GM19395 (cell line): ENCODE data around the gene KATNB1.

Experiments used
- ATAC-seq: cut with Tn5 transposase; IDR thresholded peaks from one replicate; pipeline ENCODE4 v1.9.1; 2021; ENCODE audit warnings: mild to moderate bottlenecking, moderate library complexity; ENCODE audit not compliant: unreplicated experiment

KATNB1 gene, protein sequence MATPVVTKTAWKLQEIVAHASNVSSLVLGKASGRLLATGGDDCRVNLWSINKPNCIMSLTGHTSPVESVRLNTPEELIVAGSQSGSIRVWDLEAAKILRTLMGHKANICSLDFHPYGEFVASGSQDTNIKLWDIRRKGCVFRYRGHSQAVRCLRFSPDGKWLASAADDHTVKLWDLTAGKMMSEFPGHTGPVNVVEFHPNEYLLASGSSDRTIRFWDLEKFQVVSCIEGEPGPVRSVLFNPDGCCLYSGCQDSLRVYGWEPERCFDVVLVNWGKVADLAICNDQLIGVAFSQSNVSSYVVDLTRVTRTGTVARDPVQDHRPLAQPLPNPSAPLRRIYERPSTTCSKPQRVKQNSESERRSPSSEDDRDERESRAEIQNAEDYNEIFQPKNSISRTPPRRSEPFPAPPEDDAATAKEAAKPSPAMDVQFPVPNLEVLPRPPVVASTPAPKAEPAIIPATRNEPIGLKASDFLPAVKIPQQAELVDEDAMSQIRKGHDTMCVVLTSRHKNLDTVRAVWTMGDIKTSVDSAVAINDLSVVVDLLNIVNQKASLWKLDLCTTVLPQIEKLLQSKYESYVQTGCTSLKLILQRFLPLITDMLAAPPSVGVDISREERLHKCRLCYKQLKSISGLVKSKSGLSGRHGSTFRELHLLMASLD

DNA sequence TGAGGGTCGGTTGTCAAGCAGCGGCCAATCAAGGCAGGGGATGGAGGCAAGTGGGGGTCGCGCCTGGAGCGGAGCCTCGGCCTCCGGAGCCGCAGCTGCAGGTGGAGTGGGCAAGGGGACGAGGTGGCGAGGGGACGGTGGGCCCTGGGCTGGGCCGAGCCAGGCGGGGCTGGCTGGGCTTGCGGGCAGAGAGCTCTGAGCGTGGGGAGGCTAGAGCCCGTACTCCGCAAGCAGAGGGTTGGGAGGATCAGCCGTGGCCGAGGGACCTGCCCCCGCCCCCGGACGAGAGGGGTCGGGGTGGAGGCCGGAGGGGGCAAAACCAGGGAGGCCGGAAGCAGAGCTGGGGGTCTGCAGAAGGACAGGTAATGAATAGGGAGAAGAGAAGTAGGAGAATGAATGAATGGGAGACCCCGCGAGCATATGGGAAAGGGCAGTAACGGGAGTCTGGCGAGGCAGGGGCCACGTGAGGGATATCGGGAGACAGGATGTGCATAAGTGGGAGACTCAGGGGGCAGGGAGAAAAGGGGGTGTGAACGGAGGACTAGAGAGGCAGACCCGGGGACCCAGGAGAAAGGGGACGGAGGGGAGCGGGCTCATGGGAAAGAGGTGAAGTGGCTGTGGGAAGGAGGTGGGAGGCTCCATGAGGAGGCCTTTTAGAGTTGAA is at the start of gene KATNB1:
Gene KATNB1, plus strand, starts transcription at position 16 of the 664 bp plus-strand sequence. CDS start 1,474 bp downstream, outside the sequence.
- ATAC-seq, result peak; percentile 22

DNA sequence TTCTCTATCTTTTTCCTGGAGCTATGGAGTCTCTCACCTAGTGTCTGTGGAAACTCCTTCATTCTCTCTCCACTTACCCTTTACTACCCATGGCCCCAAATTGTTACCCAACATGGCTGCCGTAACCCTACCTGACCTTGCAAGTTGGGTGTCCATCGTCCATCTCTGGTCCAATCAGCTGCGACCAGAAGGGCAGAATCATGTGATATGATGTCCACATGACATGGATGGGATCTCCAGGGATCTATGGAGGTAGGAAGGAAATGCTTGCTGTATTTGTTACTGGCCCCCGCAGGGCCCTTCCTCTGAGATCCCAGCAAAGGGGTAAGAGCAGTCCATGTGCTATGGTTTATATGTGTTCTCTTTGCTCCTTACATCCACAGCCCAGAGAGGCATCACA is 49.0 kb upstream of the KATNB1 start:
- no peak for ATAC-seq

DNA sequence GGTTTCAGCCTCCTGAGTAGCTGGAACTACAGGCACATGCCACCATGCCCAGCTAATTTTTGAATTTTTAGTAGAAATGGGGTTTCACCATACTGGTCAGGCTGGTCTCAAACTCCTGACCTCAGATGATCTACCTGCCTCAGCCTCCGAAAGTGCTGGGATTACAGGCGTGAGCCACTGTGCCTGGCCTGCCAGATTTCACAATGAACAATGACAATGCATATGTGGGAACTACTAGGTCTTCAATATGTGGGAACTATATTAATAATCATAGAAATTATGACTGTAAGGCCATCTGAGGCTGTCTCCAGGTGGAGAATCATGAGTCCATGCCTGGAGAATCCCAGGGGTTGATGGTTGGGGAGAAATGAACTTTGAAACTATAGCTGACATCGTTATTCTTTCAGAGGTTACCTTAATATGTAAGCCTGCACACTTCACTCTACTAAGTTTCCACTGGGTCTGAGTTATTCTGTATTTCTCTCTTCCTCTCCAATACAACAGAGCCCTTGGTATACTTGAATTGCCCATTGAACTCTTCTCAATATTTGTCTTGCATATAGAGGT is 48.1 kb upstream of the KATNB1 start:
- no peak for ATAC-seq

DNA sequence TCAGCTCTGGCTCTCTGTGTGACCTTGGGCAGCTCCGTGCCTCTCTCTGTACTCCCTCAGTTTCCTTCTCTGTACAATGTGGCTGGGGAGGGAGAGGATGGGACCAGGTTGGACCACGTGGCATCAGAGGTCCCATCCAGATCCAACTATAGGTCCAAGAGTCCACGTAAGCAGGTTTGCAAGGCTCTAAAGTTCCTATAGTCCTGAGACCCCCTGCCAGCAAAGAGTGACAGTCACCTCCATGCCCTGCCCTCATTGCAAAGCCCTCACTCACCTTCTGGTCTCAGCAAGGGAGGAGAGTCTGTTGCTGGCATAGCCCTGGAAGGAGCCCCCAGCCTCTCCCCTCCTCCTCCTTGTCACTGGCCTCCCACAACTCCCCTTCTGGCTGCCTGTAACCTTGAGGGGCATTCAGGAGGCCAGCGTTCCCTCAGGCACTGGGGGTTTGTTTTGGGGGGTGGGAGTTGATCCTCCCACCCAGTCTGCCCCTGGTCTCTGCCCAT is 47.0 kb upstream of the KATNB1 start:
- no peak for ATAC-seq

DNA sequence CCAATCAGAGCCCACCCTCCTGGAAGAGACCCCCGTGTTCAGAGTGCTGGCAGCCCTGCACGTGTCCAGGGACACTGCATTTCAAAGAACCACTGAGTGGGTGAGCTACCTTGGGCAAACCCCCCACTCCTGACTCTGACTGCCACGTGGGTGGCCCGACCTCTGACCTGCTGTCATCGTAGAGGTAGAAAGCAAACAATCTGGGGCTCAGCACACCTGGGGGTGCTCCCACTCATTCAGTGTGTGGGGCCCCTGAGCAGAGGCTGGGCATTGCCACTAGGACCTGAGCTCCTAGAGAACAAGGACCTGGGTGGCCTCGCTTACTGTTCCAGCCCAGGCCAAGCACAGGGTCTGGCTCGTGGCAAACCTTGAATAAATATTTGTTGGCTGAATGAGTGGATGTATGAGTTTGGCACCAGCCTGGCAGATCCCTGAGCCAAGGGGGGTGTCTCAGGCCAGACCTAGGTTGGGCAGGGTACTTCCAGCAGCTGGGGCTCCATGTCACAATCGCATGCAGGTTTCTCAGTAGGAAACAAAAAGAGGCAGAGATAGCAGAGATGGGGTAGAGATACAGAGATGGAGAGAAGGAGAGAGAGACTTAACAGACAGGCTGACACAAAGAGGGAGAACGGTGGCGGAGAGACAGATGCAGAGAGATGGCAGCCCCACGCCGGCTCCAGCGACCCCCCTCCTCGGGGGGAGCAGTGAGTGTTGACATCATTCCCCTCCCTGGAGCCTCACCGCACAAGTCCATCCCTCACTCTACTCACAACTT is 46.4 kb upstream of the KATNB1 start:
- no peak for ATAC-seq

DNA sequence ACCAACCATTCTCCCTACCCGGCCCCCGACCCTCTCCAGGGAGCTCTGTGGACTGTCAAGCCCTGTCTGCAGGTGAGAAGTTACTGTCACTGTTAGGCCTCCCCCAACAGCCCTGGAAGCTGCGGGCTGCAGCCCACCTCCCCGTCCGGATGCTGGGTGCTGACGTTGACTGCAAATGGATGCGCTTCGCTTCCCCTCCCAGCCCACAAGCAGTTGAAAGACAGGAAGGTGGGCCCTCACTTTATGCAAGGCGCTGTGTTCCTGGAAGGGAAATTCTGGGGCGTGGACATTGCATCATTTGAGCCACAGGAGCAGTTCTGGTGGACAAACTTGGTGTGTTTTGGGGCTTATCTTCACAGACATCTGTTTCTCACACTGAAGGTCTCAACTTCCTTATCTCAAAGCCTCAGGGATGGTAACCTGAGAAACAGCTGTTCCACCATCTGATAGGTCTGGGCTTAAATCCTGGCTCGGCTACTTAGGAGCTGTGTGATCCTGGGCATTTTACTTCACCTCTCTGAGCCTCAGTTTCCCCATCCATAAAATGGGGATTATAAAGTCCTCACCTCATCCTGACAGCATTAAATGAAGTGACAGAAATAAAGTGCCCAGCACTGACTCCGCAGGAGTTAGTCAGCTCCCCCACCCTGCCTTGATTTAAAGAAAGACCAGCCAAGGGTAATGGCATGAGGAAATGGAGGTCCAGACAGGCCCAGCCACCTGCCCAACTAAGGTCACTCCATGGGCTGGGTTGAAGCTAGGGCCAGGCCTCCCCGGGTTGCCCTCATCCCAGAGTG is 45.6 kb upstream of the KATNB1 start:
- ATAC-seq, result peak; percentile 82

DNA sequence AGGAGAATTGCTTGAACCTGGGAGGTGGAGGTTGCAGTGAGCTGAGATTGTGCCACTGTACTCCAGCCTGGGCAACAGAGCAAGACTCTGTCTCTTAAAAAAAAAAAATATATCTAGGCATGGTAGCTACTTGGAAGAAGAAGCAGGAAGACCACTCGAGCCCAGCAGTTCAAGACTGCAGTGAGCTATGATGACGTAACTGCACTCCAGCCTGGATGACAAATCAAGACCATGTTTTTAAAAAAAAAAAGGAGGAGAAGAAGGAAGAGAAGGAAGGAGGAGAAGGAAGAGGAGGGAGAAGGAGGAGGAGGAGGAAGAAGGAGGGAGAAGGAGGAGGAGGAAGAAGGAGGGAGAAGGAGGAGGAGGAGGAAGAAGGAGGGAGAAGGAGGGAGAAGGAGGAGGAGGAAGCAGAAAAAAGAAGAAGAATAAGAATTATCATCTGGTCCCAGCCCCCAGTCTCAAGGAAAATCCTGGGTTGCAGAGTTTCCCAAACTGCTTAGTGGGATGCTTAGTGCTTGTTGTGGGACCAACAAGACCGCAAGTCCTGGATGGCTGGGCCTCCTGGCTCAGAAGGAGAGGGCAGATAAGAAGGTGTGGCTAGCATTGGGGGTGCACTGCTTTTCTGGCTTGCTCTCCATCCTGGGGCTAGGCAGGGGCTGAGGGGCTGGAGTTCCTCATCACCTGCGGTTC is 44.6 kb upstream of the KATNB1 start:
- ATAC-seq, result no peak

DNA sequence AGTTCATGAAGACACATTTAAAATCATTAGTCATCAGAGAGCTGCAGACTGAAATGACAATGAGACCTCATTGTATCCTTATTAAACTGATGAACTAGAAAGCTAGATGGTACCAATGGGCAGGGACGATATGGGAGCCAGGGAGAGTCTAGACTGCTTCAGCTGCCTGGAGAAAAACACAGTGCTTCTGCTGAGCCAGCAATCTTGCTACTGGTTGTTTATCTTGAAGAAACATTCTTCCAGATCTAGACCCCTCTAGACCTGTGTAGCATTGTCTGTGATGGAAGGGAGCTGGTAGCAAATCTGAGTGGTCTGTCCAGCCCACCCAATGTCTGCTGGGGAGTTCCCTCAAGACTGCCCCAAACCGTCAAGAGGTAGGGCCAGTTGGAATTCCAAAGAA is 42.9 kb upstream of the KATNB1 start:
- no peak for ATAC-seq

DNA sequence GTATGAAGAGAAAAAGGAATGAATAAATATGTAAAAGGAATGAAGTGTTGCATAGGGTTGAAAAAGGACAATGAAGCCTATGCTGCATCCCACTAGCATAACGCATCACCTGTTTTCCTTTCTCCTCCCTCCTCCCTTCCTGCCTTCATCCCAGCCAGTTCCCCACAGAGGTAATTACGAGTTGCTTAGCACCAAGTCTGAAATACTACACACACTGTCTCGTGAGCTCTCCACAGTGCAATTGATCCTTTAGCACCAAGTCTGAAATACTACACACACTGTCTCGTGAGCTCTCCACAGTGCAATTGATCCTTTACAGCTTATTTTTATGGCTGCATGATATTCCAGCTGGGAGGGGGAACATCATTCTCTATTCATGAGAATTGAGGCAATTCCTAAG is 42.0 kb upstream of the KATNB1 start:
- ATAC-seq, result no peak

DNA sequence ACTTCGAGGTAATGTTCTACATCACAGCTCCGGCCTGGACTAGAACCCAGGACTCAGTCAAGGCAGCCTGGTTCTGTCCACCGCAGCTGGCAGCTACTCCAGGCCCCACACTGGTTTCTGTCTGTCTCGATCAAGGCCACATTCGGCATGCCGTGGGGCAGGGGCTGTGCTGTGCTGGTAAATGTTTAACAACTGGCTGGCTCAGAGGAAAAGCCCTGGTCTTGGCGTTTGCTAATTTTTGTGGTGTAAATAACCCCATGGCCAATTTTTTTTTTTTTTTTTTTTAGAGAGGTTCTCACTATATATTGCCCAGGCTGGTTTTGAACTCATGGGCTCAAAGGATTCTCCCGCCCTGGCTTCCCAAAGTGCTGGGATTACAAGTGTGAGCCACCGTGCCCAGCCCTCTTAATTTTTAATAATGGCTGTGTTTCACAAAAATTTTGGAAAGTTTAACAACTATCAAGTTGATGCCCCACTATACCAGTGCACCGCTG is 41.3 kb upstream of the KATNB1 start:
- no peak for ATAC-seq

DNA sequence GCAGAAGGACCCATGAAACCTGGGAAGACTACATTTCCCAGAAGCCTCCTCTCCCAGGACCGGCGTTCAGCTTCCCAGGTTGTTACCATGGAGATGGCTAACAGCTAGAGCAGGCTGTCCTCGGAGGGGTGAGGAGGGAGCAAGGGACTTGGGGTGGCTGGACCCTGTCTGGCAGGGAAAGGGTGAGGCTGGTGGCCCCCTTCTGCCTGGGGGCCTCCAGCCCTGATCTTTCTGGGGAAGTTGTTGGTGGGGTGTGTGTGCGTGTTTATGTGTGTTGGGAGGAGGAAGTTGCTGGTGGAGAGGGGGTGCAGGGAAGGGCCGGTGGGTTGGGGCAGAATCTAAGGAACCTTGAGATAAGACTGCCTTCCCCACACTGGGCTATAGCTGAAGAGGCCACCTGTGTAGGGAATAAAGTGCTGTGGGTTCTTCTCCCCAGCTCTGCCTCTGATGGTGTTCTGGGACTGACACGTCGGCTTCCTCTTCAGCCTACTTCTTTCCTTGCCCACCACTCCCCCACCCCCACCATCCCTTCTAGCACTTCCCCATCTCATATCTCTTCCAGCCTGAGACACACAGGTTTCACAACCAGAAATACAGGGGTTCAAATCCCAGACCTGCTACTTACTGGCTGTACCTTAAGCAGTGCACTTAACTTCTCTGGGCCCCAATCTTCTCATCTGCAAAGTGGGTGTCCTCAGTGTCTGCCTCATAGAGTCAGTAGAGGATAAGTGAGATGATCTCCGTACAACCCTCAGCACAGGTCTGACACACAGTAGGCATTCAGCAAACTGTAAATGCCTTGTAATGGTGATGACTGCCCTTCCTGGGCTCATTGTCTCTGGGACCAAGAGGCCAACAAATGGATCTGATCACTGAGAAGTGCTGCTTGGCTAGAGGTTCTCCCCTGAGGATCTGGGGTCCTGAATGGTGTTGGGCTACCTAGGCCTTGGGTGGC is 40.6 kb upstream of the KATNB1 start, which contains the start of gene DRC7:
Gene DRC7, plus strand, starts transcription at position 82 of the 955 bp plus-strand sequence. CDS start 3,144 bp downstream, outside the sequence.
- ATAC-seq, result no peak

DNA sequence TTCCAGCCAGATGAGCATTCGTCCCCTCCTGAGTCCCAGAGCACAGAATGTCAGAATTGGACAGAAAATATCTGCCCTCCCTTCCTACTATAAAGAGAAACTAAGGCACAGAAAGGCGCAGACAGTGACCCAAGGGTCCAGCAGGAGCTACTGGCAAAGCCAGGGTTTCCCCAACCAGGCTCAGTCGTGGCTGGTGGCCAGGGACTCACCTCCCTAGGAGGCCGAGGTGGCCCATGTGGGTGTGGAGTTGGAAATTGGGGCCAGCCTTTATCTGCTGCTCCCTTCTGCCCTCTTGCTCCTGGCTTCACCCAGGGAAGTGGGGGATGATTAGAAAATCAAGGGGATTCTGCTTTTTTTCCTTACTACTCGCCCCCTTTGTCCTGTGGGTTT is 39.9 kb upstream of the KATNB1 start:
- ATAC-seq, result no peak

DNA sequence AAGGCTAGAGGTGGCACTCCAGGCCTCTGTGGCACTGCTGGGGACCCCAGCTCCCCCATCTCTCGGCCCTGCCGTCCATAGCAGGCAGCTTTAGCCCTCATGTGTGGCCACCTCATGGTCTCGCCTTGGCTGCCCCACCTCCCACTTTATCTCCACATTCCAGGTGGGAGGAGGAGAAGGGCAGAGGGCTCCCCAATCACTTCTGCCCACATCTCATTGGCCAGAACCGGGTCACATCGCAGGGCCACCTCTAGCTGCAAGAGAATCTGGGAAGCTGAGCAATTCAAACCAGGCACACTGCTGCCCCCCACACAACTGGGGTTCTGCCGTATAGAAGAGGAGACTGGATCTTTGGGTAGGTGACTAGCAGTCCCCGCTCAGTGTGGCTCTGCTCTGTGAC is 39.3 kb upstream of the KATNB1 start:
- no peak for ATAC-seq

DNA sequence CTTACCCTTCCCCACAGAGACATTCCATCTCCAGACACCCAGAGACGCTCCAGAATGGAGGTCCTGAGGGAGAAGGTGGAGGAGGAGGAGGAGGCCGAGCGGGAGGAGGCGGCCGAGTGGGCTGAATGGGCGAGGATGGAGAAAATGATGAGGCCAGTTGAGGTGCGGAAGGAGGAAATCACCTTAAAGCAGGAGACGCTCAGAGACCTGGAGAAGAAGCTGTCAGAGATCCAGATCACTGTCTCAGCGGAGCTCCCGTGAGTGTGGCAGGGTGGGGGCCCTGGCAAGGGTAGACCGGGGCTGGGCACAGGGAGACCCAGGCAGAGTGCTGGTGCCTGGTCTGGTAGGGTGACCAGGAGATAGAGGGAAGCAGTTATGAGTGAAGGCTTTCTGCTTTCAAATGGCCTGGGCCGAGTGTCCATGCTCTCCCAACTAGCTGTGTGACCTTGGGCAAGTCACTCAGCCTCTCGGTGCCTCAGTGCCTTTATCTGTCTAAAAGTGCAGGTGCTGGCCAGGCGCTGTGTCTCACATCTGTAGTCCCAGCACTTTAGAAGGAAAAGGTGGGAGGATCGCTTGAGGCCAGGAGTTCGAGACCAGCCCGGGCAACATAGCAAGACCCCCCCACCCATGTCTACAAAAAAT is 37.6 kb upstream of the KATNB1 start:
- ATAC-seq, result no peak

DNA sequence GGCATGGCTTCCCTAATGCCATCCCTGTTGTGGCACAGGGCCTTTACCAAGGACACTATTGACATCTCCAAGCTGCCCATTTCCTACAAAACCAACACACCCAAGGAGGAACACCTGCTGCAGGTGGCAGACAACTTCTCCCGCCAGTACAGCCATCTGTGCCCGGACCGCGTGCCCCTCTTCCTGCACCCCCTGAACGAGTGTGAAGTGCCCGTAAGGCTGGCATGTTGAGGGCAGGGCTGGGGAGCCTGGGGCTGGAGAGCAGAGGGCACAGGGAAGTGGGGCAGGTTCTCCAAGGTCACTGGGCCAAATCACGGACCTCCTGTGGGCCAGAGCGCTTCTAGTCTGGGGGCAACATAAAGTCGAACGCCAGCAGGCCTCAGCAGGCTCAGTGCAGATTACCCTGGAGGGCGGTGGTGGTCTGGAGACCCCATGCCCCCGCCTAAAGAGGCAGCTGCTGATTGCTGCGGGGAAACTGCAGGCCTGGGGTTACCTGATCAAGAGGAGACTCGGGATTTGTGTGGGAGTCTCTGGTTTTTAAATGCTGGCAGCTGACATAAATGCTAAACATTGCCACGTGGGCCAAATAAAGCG is 36.7 kb upstream of the KATNB1 start:
- ATAC-seq, result no peak

DNA sequence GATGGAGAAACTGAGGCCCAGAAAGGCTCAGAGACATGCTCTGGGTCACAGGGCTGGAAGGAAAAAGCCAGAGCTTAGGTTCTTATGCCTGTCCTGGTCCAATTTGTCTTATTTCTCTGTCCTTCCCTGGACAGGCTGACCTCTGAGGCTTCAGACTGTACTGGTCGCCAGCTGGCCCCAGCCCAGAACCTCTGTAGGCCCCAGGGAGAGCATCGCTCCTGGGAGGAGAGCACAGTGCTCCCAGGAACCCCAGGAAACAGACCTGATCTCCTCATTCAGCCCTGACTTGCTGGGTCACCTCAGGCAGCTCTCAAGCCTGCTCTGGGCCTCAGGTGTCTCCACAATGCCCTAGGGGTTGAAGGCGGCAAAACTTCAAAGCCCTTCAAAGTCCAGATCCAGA is 36.1 kb upstream of the KATNB1 start:
- ATAC-seq, result no peak

DNA sequence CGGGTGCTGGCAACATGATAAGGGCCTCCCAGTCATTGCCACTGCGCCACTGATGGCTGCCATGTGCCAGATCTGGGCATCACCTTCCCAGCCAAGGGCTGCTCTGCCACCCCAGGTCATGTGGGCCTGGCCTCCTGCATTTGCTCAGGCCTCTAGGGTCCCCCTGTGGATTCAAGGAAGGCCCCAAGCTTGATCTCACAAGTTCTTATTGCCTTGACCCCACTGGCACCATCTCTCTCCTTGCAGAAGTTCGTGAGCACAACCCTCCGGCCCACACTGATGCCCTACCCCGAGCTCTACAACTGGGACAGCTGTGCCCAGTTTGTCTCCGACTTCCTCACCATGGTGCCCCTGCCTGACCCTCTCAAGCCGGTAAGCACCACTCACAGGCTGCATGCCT is 35.7 kb upstream of the KATNB1 start:
- no peak for ATAC-seq
